Stimulated activated memory B cell treated with anti-CD40 and anti-IgM and Interleukin-4, amounts not matched to agents 10 μg/mL and 1 μg/mL and 100 μg/mL, for 72 hours (primary cell): ENCODE measurements around the gene EEIG2.
"Not testable (repeated sequence)": the region's sequence is repeated elsewhere in the genome, so short reads cannot be mapped to it uniquely, and the experiment has no call there.

Source experiments
- ATAC-seq: fragments of 150-1000 bp; cut with Tn5 transposase; 2 replicates; pipeline ENCODE4 v1.10.0; 2021
- H3K27ac Mint-ChIP-seq: one replicate; pipeline ENCODE4 v1.8.0; 2022; ENCODE audit warnings: mild to moderate bottlenecking, mixed read lengths
- H3K27me3 Mint-ChIP-seq: one replicate; pipeline ENCODE4 v1.8.0; 2022; ENCODE audit warnings: mixed read lengths
- H3K36me3 Mint-ChIP-seq: one replicate; pipeline ENCODE4 v1.8.0; 2022; ENCODE audit warnings: mixed read lengths
- H3K4me1 Mint-ChIP-seq: one replicate; pipeline ENCODE4 v1.8.0; 2022; ENCODE audit warnings: mixed read lengths
- H3K4me3 Mint-ChIP-seq: one replicate; pipeline ENCODE4 v1.8.0; 2022; ENCODE audit warnings: mild to moderate bottlenecking, moderate library complexity, mixed read lengths
- H3K9me3 Mint-ChIP-seq: one replicate; pipeline ENCODE4 v1.8.0; 2022; ENCODE audit warnings: mixed read lengths

The EEIG2 gene

DNA sequence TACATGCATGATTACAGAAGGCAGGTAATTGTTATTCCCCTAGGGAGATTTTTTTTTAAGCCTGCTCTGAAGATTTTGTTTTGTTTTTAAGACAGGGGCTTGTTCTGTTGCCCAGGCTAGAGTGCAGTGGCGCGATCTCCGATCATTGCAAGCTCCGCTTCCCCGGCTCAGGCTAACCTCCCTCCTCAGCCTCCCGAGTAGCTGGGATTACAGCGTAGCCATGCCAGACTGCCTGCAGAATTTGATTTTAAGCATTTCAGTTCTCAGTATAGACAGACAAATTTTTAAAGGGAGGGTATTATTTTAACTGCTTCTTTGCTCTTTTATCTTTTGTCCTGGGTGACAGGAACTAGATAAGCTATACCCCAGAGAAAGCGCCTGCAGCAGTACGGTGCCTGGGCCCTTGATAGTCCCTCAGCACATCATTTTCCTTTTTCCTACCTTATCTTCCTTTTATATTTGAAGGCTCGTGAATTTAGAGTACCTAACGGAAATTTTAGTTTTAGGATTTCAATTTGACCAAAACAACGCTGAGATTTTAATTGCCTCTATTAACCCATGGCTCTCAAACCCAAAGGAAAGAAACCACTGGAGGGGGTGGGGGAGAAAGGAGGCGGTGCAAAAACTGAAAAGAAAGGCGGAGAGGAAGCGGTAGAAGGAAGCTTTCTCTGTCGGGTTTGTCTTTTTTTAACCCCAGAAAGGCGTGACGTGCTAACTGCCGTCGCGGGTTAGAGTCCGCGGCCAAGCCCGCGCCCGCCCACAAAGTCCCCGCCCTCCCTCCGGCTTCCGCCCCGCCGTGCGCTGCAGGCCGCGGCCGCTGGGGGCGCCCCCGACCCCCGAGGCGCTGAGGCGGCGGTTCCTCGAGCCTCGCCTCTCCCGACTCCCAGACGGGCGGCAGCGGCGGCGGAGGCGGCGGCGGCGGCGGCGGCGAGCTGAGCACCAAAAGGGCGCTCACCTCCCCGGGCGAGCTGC lies at the start of gene EEIG2:
Gene EEIG2 (plus strand): TSS at position 886 of the 972 bp plus-strand sequence. CDS start 329 bp downstream, outside the sequence.
- Mint-ChIP-seq H3K4me3 (peak within 1 kb of the TSS; percentile 93), H3K27ac (no peak within 1 kb of the TSS), H3K4me1 (peaks cover 25% of the 10 kb centered on the region), H3K27me3 (no peaks in the 10 kb centered on the region), H3K9me3 (no peaks in the 10 kb centered on the region), H3K36me3 (peaks cover 5% of the 10 kb centered on the region)
- ATAC-seq: peak; percentile 93

DNA sequence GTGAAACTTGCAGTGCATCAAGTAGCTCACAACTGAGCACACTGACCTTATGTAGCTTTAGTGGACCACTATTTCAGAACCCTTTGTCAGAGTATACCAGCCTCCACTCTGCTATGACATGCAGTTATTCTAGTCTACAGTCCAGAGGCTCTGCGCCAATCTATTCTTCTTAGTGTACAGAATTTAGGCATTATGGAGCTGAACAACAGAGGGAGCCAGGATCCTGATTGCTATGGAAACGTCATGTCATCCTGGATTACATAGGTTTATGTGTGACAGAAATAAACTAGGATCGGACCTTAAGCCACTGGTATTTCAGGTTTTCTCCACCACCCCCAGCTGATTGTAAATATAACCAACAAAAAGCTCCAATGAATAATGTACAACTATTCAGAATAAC lies 48.1 kb upstream of the EEIG2 start:
- Mint-ChIP-seq H3K36me3 (no peaks in the 10 kb centered on the region), H3K9me3 (no peaks in the 10 kb centered on the region), H3K4me3 (no peak overlapping the region), H3K27ac (no peak overlapping the region), H3K27me3 (no peaks in the 10 kb centered on the region), H3K4me1 (no peaks in the 10 kb centered on the region)
- no peak for ATAC-seq

DNA sequence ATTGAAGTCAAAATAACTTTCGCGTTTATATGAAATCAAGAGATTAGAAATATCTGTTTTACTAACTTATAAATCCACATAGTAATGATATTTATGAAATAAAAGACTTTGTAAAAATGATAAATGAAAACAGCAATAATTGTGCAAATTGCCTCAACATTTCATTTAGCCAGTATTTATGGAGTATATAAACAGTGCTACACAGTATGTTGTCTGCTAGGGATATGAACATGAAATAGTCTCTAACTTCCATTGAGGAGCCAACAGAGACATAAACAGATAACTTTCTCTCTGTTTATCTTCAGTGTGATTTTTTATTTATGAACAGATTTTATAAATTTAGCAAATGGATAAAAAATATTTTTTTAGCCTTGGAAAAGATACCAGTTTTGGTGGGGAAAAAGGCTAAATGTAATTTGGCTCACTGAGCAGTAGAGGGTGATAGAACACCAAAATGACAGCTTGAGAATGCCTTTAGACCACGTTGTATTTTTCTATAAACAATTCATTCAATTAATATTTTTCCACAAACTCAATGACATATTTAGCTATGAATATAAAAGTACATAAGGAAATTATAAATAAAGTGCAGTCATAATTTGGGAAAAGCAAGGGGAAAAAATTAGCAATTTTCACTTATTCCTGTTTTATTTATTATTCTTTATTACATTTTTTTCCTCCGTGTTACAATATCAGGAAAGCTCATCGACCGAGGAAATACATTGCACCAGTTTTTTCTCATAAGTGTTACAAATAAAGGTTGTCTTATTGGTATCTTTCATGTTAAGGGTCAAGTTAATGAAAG lies 47.5 kb upstream of the EEIG2 start:
- Mint-ChIP-seq H3K9me3 (no peaks in the 10 kb centered on the region), H3K27me3 (no peaks in the 10 kb centered on the region), H3K4me1 (no peaks in the 10 kb centered on the region), H3K36me3 (no peaks in the 10 kb centered on the region), H3K27ac (no peak overlapping the region), H3K4me3 (no peak overlapping the region)
- ATAC-seq: no peak

DNA sequence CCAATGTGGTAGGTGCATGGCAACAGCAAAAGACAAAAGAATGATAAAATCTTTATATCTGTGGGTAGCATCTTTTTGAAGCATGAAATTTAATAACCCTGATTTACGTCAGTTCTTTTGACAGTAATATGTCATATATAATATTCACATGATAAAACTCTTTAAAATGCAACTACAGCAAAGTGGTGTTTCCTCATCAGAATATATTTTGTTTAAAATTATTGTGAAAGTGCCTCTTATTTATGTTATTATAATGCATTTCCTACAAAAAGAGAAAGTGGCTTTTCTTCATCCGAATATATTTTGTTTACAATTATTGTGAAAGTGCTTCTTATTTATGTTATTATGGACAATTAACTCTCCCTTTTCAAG lies 46.9 kb upstream of the EEIG2 start:
- H3K4me3 Mint-ChIP-seq: no peak overlapping the region
- no peaks in the 10 kb centered on the region for H3K4me1 Mint-ChIP-seq
- no peaks in the 10 kb centered on the region for H3K27me3 Mint-ChIP-seq
- no peaks in the 10 kb centered on the region for H3K9me3 Mint-ChIP-seq
- no peaks in the 10 kb centered on the region for H3K36me3 Mint-ChIP-seq
- no peak for ATAC-seq
- H3K27ac Mint-ChIP-seq: no peak overlapping the region

DNA sequence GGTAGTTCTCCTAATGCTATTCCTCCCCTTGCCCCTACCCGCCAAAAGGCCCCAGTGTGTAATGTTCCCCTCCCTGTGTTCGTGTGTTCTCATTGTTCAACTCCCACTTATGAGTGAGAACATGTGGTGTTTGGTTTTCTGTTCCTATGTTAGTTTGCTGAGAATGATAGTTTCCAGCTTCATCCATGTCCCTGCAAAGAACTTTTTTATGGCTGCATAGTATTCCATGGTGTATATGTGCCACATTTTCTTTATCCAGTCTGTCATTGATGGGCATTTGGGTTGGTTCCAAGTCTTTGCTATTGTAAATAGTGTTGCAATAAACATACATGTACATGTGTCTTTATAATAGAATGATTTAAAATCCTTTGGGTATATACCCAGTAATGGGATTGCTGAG lies 46.0 kb upstream of the EEIG2 start:
- H3K9me3 Mint-ChIP-seq, H3K4me3 Mint-ChIP-seq, H3K27me3 Mint-ChIP-seq, ATAC-seq, H3K36me3 Mint-ChIP-seq, H3K4me1 Mint-ChIP-seq, H3K27ac Mint-ChIP-seq: not testable (repeated sequence)

DNA sequence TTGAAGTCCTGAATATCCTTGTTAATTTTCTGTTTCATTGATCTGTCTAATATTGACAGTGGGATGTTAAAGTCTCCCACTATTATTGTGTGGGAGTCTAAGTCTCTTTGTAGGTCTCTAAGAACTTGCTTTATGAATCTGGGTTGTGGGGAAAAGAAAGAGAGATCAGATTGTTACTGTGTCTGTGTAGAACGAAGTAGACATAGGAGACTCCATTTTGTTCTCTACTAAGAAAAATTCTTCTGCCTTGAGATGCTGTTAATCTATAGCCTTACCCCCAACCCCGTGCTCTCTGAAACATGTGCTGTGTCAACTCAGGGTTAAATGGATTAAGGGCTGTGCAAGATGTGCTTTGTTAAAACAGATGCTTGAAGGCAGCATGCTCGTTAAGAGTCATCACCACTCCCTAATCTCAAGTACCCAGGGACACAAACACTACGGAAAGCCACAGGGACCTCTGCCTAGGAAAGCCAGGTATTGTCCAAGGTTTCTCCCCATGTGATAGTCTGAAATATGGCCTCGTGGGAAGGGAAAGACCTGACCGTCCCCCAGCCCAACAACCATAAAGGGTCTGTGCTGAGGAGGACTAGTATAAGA lies 42.5 kb upstream of the EEIG2 start:
- not testable (repeated sequence) for H3K27me3 Mint-ChIP-seq, H3K9me3 Mint-ChIP-seq, ATAC-seq, H3K4me3 Mint-ChIP-seq, H3K4me1 Mint-ChIP-seq, H3K36me3 Mint-ChIP-seq, H3K27ac Mint-ChIP-seq

DNA sequence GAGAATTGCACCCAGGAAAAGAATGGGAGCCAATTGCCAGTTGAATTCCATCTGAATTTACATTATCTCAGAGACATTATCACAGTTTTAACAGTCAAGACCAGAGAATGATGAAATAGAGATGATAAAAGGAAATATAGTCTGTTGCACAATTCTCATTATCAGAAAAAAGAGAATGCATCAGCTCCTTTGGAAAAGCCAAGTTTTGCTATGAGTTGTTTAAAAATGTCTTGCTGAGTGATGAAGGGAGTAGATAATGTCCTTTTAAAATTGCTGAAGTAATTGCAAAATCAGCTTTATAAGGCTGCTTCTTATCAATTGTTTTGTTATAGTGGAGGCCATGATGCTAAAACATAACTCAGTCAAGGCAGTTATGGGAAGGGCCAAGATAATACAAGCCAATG lies 37.9 kb upstream of the EEIG2 start:
- H3K4me1 Mint-ChIP-seq: no peaks in the 10 kb centered on the region
- no peak overlapping the region for H3K4me3 Mint-ChIP-seq
- no peak for ATAC-seq
- H3K27ac Mint-ChIP-seq: no peak overlapping the region
- peaks cover 5% of the 10 kb centered on the region for H3K9me3 Mint-ChIP-seq
- H3K36me3 Mint-ChIP-seq: peaks cover 4% of the 10 kb centered on the region
- H3K27me3 Mint-ChIP-seq: no peaks in the 10 kb centered on the region

DNA sequence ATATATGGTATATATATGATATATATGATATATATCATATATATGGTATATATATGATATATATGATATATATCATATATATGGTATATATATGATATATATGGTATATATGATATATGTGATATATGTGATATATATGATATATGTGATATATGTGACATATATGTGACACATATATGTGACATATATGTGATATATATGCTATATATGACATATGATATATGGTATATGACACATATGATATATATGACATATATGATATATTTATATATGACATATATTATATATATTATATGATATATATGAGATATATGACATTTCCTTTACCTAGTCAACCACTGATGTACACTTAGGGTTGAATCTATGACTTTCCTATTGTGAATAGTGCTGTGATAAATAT lies 36.1 kb upstream of the EEIG2 start:
- no peak for ATAC-seq
- Mint-ChIP-seq H3K4me1 (no peaks in the 10 kb centered on the region), H3K27me3 (no peaks in the 10 kb centered on the region), H3K27ac (no peak overlapping the region), H3K36me3 (peaks cover 4% of the 10 kb centered on the region), H3K4me3 (no peak overlapping the region), H3K9me3 (peaks cover 5% of the 10 kb centered on the region)

DNA sequence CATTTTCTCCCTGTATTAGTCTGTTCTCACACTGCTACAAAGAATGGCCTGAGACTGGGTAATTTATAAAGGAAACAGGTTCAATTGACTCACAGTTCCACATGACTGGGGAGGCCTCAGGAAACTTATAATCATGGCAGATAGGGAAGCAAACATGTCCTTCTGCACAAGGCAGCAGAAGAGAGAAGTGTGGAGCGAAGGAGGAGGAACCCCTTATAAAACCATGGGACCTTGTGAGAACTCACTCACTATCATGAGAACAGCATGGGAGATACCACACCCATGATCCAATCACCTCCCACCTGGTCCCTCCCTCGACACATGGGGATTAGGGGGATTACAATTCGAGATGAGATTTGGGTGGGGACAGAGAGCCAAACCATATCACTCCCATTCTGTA lies 35.2 kb upstream of the EEIG2 start:
- H3K36me3 Mint-ChIP-seq: peaks cover 4% of the 10 kb centered on the region
- no peaks in the 10 kb centered on the region for H3K4me1 Mint-ChIP-seq
- no peak for ATAC-seq
- H3K27ac Mint-ChIP-seq: no peak overlapping the region
- H3K27me3 Mint-ChIP-seq: no peaks in the 10 kb centered on the region
- H3K9me3 Mint-ChIP-seq: peaks cover 5% of the 10 kb centered on the region
- H3K4me3 Mint-ChIP-seq: no peak overlapping the region

DNA sequence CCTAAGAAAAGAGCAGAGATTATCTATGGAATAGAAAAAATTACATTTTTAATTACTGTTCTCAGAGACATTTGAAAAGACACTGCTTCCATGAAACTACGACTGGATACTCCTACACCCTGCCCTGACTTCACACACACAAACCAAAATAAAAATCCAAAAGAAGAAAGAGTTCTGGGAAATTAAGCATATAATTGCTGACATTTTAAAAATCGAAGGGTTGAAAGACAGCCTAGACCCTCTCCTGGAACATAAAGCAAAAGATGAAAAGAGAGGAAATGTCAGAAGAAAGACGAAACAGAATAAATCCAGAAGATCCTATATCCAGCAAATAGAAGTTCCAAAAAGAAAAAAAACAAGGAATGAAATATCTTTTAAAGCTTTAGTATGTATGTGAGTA lies 32.8 kb upstream of the EEIG2 start:
- no peak for ATAC-seq
- peaks cover 4% of the 10 kb centered on the region for H3K36me3 Mint-ChIP-seq
- no peaks in the 10 kb centered on the region for H3K27me3 Mint-ChIP-seq
- no peak overlapping the region for H3K4me3 Mint-ChIP-seq
- H3K9me3 Mint-ChIP-seq: peaks cover 5% of the 10 kb centered on the region
- H3K4me1 Mint-ChIP-seq: no peaks in the 10 kb centered on the region
- H3K27ac Mint-ChIP-seq: no peak overlapping the region

DNA sequence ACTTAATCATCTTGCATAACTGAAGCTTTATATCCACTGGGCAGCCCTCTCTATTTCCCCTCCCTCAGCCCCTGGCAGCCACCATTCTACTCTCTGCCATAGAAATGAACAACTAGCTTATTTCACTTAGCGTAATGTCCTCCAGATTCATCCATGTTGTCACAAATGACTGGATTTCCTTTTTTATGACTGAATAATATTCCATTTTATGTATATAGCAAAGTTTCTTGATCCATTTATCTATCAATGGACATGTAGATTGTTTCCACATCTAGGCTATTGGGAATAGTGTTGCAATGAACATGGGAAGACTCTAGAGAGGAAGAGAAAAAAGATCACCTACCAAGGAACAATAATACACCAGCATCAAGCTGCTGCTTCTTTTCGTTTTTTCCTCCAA lies 32.1 kb upstream of the EEIG2 start:
- Mint-ChIP-seq H3K27me3 (no peaks in the 10 kb centered on the region), H3K4me1 (no peaks in the 10 kb centered on the region)

DNA sequence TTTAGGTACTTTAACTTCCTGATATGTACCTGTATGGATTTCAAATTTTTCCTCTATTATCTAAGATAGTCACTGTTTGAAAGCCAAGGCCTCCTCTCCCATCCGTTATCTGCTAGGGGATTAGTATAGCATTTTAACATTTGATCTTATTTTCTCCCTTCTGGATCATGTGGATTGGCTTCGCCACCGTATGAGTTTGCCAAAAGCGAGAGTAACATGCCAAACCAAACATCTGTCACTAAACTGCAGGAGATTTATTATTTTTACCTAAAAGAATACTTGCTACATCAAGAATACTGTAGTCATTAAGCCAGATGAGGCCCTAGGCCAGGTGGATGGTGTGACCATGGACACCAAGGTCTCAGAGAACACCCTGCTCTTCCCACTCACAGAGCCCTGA lies 28.5 kb upstream of the EEIG2 start:
- no peak overlapping the region for H3K4me3 Mint-ChIP-seq
- no peaks in the 10 kb centered on the region for H3K36me3 Mint-ChIP-seq
- H3K4me1 Mint-ChIP-seq: peaks cover 12% of the 10 kb centered on the region
- no peak for ATAC-seq
- H3K9me3 Mint-ChIP-seq: no peaks in the 10 kb centered on the region
- no peak overlapping the region for H3K27ac Mint-ChIP-seq
- H3K27me3 Mint-ChIP-seq: no peaks in the 10 kb centered on the region

More for the DNA sequence above, 32.1 kb upstream of the EEIG2 start:
- Mint-ChIP-seq H3K4me3 (no peak overlapping the region), H3K9me3 (peaks cover 5% of the 10 kb centered on the region), H3K36me3 (peaks cover 4% of the 10 kb centered on the region), H3K27ac (no peak overlapping the region)
- ATAC-seq: no peak

DNA sequence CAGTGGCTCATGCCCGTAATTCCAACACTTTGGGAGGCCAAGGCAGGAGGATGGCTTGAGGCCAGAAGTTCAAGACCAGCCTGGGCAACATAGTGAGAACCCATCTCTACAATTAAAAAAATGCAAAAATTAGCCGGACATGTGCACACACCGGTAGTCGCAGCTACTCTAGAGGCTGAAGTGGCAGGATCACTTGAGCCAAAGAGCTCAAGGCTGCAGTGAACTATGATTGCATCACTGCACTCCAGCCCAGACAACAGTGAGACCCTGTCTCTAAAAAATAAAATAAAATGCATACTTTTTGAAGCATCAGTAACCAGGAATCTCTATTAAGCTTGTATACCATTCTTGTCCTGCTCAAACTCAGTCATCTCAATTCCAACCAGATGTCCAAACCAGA lies 27.2 kb upstream of the EEIG2 start:
- H3K4me3 Mint-ChIP-seq: no peak overlapping the region
- H3K4me1 Mint-ChIP-seq: peaks cover 24% of the 10 kb centered on the region
- no peaks in the 10 kb centered on the region for H3K9me3 Mint-ChIP-seq
- H3K27me3 Mint-ChIP-seq: no peaks in the 10 kb centered on the region
- no peak for ATAC-seq
- no peaks in the 10 kb centered on the region for H3K36me3 Mint-ChIP-seq
- H3K27ac Mint-ChIP-seq: no peak overlapping the region

DNA sequence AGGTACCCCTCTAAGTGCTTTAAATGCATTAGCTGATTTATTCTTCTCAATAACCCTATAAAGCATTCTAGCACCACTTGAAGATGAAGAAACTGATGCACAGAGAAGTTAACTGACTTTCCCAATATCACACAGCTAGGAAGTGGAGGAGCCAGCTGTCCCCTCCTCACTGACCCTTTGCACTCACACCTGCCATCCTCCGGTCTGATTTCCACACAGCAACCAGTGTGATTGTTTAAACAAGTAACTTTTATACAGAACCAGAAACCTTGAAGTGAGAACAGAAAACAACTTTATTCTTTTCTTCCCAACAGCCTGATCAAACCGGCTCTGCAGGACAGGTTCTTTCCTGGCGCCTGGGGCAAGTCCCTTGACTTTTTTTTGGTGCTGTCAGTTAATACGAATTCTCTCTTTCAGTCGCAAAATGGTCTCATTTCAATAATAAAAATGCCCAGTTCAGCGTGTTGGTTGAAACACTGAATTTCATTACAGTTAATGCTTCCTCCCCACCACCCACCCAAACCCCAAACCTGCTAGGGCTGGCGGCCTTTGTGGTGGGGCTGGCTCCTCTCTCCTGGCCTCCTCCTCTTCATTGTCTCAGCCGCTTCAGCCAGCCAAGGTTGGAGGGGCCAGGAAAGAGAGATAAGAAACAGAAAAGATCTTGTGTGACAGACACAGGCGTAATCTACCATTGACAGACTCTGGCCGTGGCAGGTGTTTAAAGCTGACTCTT lies 26.4 kb upstream of the EEIG2 start:
- H3K27me3 Mint-ChIP-seq: no peaks in the 10 kb centered on the region
- peak; percentile 73 for ATAC-seq

DNA sequence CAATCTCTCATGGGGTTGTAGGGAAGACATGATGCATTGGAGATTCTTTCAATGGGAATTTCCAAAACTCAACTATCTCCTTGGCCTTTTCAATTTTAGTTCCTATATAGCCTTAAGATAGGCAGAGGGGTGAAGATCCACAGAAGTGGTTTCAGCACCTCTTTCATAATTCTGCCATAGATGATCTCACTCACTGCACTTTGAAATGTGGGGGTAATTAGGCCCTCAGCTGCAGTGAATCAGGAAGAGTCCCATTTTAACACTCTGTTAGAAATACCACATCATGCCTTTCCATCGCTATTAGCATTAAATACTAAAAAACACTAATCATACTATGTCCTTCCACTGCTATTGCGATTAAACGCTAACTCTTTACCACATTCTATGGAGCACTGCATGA lies 25.1 kb upstream of the EEIG2 start:
- Mint-ChIP-seq H3K4me1 (peaks cover 44% of the 10 kb centered on the region), H3K9me3 (no peaks in the 10 kb centered on the region), H3K27ac (no peak overlapping the region), H3K4me3 (no peak overlapping the region), H3K36me3 (no peaks in the 10 kb centered on the region), H3K27me3 (no peaks in the 10 kb centered on the region)
- ATAC-seq: no peak

More for the DNA sequence above, 26.4 kb upstream of the EEIG2 start:
- H3K4me1 Mint-ChIP-seq: peaks cover 32% of the 10 kb centered on the region
- H3K27ac Mint-ChIP-seq: peak overlapping the region; percentile 62
- H3K4me3 Mint-ChIP-seq: peak overlapping the region; percentile 39
- no peaks in the 10 kb centered on the region for H3K36me3 Mint-ChIP-seq
- H3K9me3 Mint-ChIP-seq: no peaks in the 10 kb centered on the region
